OCI-LY7 (cell line): ENCODE measurements around the gene TMEM30B. TPM values are rescaled to one million over a fixed set of nuclear protein-coding genes. Genes with fewer than 3 reads are reported as not detected.

ENCODE experiments used
- BruUV-seq: library from RNA; stranded (reverse); fragments of 400-500 nt; replicated peaks from 2 replicates; lab custom pipeline; 2021; lab: Mats Ljungman, UMichigan
- CTCF ChIA-PET: fragments of 300-600 bp; sonication (Branson Sonifier 250); formaldehyde crosslinking; loops from one replicate; lab custom pipeline; 2022; ENCODE audit warnings: antibody characterized with exemption; ENCODE audit not compliant: unreplicated experiment; lab: Charles Lee
- POLR2A ChIA-PET: fragments of 300-600 bp; sonication (Branson Sonifier 250); formaldehyde crosslinking; loops from one replicate; lab custom pipeline; 2022; ENCODE audit warnings: antibody characterized with exemption; lab: Charles Lee
- DNase-seq: peaks from one replicate; pipeline ENCODE4 v3.0.0-alpha.2; 2015; ENCODE audit warnings: low spot score
- H2AFZ ChIP-seq: fragments of 200-600 bp; sonication (generic), shearing (Covaris generic); 2 replicates; pipeline ENCODE4 v1.6.1; 2014; ENCODE audit warnings: mild to moderate bottlenecking, antibody characterized with exemption, low read length, moderate library complexity
- H3K27ac ChIP-seq: fragments of 200-600 bp; sonication (generic); 2 replicates; pipeline ENCODE4 v1.5.1; 2014; ENCODE audit warnings: mixed run types, low read depth, mild to moderate bottlenecking, moderate library complexity, low read length, inconsistent platforms; ENCODE audit not compliant: poor library complexity, severe bottlenecking
- H3K36me3 ChIP-seq: fragments of 200-600 bp; sonication (generic); 2 replicates; pipeline ENCODE4 v1.6.1; 2014; ENCODE audit warnings: mild to moderate bottlenecking, antibody characterized with exemption, low read length, moderate library complexity, mixed read lengths; ENCODE audit not compliant: insufficient read depth
- H3K4me1 ChIP-seq: fragments of 200-600 bp; sonication (generic); 2 replicates; pipeline ENCODE4 v1.5.1; 2014; ENCODE audit warnings: mild to moderate bottlenecking, low read length; ENCODE audit not compliant: insufficient read depth, poor library complexity, severe bottlenecking
- H3K4me2 ChIP-seq: fragments of 200-600 bp; sonication (generic); 2 replicates; pipeline ENCODE4 v1.6.1; 2014; ENCODE audit warnings: mild to moderate bottlenecking, low read length
- H3K4me3 ChIP-seq: fragments of 200-600 bp; sonication (generic); 2 replicates; pipeline ENCODE4 v1.5.1; 2014; ENCODE audit warnings: mild to moderate bottlenecking, low read depth, low read length; ENCODE audit not compliant: poor library complexity, severe bottlenecking
- H3K79me2 ChIP-seq: fragments of 200-600 bp; sonication (generic); 2 replicates; pipeline ENCODE4 v1.6.1; 2016; ENCODE audit warnings: low read depth, mild to moderate bottlenecking, low read length, moderate library complexity, mixed read lengths; ENCODE audit not compliant: insufficient read depth
- H3K9me2 ChIP-seq: fragments of 200-600 bp; sonication (generic); 2 replicates; pipeline ENCODE4 v1.6.1; 2016; ENCODE audit warnings: mild to moderate bottlenecking, low read length, mixed read lengths; ENCODE audit not compliant: insufficient read depth
- H3K9me3 ChIP-seq: fragments of 200-600 bp; sonication (generic); 2 replicates; pipeline ENCODE4 v1.6.1; 2014; ENCODE audit warnings: mild to moderate bottlenecking, mixed run types, low read length, mixed read lengths
- H4K20me1 ChIP-seq: fragments of 200-600 bp; sonication (generic); 2 replicates; pipeline ENCODE4 v1.6.1; 2014; ENCODE audit warnings: mild to moderate bottlenecking, antibody characterized with exemption, low read length, moderate library complexity, mixed read lengths; ENCODE audit not compliant: insufficient read depth
- CTCF ChIP-seq: fragments of 200-600 bp; sonication (generic); conservative IDR thresholded peaks from 2 replicates; pipeline ENCODE4 v1.5.1; 2014; ENCODE audit warnings: mild to moderate bottlenecking, antibody characterized with exemption, low read length, moderate library complexity, mixed read lengths
- EZH2phosphoT487 ChIP-seq: fragments of 200-600 bp; sonication (generic); IDR thresholded peaks from 2 replicates; pipeline ENCODE4 v1.6.1; 2018; ENCODE audit warnings: low read depth, borderline replicate concordance, mild to moderate bottlenecking, mixed run types, antibody characterized with exemption, low read length, moderate library complexity, mixed read lengths
- intact Hi-C: fragments of 100-400 bp; cut with micrococcal nuclease; formaldehyde crosslinking; loops from one replicate; pipeline ENCODE4 v1.10.0; 2022; ENCODE audit not compliant: unreplicated experiment
- total RNA-seq, 2 experiments: library from RNA; depleted of rRNA in 1 of 2; stranded (reverse); fragments of >200 nt in 1 of 2; shearing (Covaris generic) in 1 of 2; gene quantifications; 2 replicates each; pipeline ENCODE4 v1.2.3, GENCODE V29; 2014 to 2022

TMEM30B gene
- total RNA-seq, 2 experiments from 2014 or later = not detected

DNA sequence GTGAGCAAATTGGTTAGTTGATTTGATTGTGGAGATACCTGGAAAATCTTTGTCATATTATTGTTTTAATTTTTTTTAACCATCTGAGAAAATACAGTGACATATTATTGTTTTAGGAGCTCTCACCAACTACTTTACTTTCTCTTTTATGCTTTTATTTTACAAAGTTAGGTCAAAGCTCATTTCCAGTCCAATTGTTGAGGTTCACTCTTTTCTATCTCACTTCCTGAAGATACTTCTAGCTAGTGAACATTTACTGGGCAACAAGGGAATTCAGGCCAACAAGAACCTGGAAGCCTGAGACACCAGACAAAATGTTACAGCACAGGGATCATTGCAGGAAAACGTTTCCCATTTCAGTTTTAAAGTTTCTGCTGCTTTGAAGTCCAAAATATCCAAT, 3.9 kb downstream of the TMEM30B start:
- ChIA-PET POLR2A (interaction anchor here (0.6 kb wide), 1 partner anchor 322 kb away, joined by 3 read pairs; no protein-coding TSS in a partner anchor), CTCF (no interaction called here)
- no peaks in the 10 kb centered on the region for H3K9me2 ChIP-seq
- no peak overlapping the region for H3K4me2 ChIP-seq
- no peak for DNase-seq
- H4K20me1 ChIP-seq = no peaks in the 10 kb centered on the region
- H3K4me1 ChIP-seq = no peaks in the 10 kb centered on the region
- no TSS peak for BruUV-seq
- H3K4me3 ChIP-seq = no peak overlapping the region
- no peaks in the 10 kb centered on the region for H3K9me3 ChIP-seq
- no peak overlapping the region for H3K27ac ChIP-seq
- H2AFZ ChIP-seq = no peak overlapping the region
- no peak for TF ChIP-seq EZH2phosphoT487
- TF ChIP-seq CTCF = no peak
- no peaks in the 10 kb centered on the region for H3K36me3 ChIP-seq
- intact Hi-C loops = no loop called here
- no peaks in the 10 kb centered on the region for H3K79me2 ChIP-seq

- Histone ChIP-seq H3K36me3 (no peaks in the 10 kb centered on the region), H3K9me3 (no peaks in the 10 kb centered on the region), H3K9me2 (no peaks in the 10 kb centered on the region), H3K79me2 (no peaks in the 10 kb centered on the region), H3K4me1 (no peaks in the 10 kb centered on the region), H4K20me1 (no peaks in the 10 kb centered on the region), H2AFZ (no peak overlapping the region), H3K4me2 (no peak overlapping the region), H3K4me3 (no peak overlapping the region), H3K27ac (no peak overlapping the region)
- CTCF ChIA-PET = no interaction called here
- BruUV-seq = no TSS peak
- POLR2A ChIA-PET = no interaction called here
- TF ChIP-seq CTCF (no peak), EZH2phosphoT487 (no peak)
- intact Hi-C loops = no loop called here
- DNase-seq = no peak
Measured at GRCh38 chr14:61271552-61271951, 9.6 kb downstream of the TMEM30B start.

DNA sequence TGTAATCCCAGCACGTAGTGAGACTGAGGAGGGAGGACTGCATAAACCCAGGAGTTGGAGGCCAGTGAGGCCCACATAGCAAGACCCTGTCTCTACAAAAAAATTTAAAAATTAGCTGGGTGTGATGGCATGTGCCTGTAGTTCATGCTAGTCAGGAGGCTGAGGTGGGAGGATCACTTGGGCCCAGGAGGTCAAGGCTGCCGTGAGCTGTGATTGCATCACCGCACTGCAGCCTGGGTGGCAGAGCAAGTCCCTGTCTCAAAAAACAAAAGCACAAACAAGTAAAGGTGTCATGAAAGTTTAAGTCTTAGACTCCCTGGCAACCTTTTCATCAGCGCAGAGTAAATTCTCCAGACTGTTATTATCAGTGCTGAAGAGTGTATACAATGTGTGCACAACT, 10.4 kb downstream of the TMEM30B start:
- H3K4me2 ChIP-seq = no peak overlapping the region
- H3K36me3 ChIP-seq = no peaks in the 10 kb centered on the region
- no peak for DNase-seq
- no peaks in the 10 kb centered on the region for H3K79me2 ChIP-seq
- H3K4me1 ChIP-seq = no peaks in the 10 kb centered on the region
- no TSS peak for BruUV-seq
- H2AFZ ChIP-seq = no peak overlapping the region
- no peaks in the 10 kb centered on the region for H3K9me3 ChIP-seq
- no peak overlapping the region for H3K27ac ChIP-seq
- TF ChIP-seq CTCF = no peak
- no peak for TF ChIP-seq EZH2phosphoT487
- H4K20me1 ChIP-seq = no peaks in the 10 kb centered on the region
- no peak overlapping the region for H3K4me3 ChIP-seq
- H3K9me2 ChIP-seq = no peaks in the 10 kb centered on the region
- intact Hi-C loops = no loop called here
- ChIA-PET CTCF (interaction anchor here (0.6 kb wide), 1 partner anchor 1554 kb away, joined by 3 read pairs; no protein-coding TSS in a partner anchor), POLR2A (no interaction called here)
